Iris pigment epithelial cell (primary cell): ENCODE measurements around the gene POLN.

Experiments used
- DNase-seq: peaks from one replicate; pipeline ENCODE4 v3.0.0-alpha.2; 2011; ENCODE audit warnings: low read depth

Gene POLN

DNA sequence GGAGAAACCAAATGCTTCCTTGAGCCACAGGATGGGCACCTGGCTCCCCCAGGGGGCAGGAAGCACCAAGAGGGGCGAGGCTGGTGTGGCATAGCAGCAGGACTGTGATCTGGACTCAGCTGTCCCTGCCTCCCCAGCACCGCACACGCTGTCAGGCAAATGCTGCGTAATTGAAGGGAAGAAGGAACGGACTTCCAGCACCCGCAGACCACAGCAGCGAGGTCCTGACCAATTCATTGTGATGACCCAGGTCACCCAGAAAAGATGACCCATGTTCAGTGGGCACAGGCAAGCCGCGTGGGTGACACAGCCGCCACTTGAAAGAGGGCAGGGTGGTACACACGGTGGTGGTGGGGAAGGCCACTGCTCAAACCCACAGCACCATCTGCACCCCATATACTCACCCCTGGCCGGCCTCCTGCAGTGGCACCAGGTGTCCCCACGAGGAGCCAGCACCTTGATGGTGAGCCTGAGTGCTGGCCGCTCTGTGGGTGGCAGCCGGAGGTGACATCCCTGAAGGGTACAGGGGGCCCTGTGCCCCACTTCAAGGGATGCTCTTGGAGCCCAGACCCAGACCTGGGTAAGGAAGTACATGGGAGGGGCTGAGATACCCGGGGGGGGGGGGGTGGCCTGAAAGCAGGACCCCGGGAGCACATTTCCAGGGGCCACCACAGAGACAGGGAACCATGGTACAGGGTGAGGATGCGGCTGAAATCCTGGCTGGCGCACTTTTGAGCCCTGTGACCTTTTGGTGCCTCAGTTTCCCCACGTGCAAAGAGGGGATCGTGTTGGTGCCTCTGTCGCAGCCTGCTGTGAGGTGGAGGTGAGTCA lies 171.3 kb downstream of the POLN start:
- DNase-seq, result no peak

DNA sequence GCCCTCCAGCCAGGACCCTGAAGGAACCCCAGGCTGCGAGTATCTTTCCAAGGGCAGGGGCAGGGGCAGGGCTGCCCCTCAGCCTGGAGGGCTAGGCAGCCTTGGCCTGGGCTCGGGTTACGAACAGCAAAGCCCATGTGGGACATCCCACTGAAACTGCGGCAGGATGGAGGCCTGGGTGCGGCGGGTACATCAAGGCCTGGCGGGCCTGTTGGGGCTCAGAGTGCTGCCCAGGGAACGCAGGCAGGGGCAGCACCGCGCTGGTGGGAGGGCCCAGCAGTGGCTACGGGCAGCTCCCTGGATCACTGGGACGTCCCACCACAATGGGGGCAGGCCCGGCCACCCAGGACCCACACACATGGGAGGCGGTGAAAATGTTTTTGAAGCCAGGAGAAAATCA lies 171.9 kb downstream of the POLN start:
- no peak for DNase-seq

DNA sequence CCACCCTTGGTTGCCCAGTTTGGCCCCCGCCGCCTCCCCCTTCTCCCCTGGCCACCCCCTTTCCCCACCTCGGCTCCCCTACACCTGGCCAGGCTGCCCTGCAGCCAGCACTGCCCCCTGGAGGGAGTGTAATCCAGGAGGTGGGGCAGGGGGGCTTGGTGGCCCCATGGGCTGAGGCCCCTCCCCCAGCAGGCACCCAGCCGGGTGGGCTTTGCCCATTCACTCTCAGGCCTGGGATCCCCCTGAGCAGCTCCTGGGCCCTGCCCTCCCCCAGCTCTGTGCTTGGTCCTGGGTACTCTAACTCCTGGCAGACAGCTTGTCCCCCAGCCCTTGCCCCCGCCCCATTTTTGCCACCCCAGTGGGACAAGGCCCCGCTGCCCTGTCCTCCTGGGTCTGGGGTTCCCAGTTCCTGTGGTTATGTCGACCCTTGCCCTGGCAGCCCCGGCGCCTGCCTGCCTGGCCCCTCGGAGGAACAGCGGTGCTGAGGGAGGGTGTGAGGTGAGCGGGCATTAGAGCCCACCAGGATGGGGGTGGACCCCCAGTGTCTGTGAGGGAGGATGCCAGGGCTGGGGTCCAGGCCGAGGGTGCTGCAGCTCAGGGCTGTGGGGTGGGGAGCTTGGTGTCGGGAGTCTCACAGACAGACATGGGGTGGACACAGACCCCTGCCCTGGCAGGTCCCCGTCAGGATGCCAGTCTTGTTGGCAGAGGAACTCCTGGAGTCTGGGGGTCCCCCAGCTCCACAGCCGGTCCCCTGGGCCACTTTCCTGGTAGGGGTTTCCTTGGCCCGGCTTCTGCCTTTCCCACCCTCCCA lies 172.6 kb downstream of the POLN start:
- DNase-seq, result no peak

DNA sequence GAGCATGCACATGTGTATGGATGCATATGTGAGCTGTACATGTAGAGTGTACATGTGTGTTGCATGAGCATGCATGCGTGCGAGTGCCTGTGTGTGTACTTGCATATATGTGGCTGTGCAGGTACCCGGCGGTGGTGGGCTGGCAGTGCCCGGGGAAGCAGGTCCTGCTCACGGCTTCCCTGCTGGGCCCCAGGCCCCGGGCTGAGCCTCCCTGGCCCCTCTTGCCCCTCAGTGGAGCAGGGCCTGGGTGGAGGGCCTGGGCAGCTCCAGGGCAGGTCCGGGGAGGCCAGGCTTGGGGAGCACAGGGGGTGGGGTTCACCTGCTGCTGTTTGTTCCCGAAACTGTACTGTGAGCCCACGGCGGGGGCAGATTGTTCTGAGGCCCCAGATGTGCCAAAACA lies 173.4 kb downstream of the POLN start:
- DNase-seq, result no peak

DNA sequence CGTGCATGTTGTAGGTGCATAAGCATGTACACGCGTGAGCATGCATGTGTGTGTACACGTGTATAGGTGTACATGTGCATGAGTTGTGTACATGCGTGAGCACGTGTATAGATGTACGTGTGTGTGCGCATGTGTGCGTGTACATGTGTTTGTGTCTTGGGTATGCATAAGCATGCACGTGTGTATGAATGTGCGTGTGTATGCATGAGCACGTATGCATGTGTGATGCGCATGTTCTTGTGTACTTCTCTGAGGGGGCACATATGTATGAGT lies 173.8 kb downstream of the POLN start:
- DNase-seq, result no peak

DNA sequence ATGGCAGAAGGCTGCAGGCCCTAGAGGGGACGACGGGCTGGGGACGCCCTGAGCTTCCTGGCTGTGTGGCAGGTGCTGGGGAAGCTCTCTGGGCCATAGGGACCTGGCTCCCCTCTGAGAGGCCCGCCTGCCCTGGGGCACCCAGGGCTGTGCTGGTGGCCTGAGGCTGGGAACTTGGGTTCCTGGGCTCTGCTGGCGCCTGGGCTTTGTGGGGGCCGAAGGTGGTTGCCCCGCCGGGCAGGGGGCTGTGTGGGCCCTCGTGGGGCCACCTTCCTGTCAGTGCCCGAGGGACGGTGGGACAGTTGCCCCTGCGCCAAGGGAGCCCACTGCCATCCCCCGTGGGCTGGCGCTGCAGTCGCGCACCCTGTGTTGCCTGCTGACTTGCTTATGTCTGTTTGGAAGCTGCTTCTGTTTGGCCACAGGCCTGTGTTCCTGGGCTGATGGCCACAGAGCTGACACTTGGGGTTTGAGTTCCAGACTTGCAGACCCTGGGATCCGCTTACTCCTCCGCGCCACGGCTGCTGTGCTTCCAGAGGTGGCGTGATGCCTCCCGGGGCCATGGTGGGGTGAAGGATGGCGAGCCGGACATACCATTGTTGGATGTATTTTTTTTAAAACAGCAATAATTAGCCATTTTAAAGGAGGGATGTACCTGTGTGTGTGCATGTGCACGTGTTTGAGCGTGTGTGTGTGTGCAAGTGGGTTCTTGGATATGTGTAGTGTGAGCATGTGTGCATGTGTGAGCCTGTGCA lies 174.3 kb downstream of the POLN start:
- DNase-seq, result no peak

DNA sequence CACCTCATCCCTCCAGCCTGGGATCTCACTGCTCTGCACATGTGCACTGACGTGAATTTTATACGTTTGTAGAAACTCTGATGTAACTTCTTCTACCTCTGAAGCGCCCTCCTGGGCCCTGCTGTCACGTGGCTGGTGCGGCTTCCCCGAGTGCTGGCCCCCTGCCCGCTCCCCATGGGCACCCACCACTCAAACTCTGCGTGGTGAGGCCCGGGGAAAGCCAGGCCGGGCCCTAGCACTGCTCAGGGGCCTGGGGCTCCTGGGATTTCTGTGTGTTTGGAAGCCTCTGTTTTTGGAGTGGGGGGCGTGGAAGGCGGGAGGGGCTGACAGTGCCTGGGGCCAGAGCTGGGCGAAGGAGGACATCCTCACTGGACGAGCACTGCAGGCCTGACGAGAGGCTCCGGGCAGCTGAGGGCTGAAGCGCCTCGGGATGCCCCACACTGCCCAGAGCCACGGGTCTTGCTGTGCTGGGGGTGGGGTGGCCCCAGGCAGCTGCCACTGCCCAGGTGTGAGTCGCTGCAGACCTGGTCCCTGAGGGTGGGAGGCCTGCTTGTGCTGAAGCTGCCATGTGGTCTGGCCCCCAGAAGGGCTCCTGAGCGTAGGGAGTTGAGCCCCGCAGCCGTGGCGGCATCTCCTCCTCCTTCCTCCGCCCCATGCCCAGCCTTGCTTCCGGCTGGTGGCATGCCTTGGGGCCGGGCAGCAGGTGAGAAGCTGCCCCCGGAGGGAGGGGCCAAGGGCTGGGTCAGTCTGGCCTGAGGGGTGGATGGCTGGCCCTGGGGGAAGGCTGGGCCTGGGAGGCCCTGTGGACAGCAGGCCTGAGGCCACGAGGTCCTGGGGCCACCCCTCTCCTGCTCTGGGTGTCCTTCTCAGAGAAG lies 175.1 kb downstream of the POLN start:
- no peak for DNase-seq

DNA sequence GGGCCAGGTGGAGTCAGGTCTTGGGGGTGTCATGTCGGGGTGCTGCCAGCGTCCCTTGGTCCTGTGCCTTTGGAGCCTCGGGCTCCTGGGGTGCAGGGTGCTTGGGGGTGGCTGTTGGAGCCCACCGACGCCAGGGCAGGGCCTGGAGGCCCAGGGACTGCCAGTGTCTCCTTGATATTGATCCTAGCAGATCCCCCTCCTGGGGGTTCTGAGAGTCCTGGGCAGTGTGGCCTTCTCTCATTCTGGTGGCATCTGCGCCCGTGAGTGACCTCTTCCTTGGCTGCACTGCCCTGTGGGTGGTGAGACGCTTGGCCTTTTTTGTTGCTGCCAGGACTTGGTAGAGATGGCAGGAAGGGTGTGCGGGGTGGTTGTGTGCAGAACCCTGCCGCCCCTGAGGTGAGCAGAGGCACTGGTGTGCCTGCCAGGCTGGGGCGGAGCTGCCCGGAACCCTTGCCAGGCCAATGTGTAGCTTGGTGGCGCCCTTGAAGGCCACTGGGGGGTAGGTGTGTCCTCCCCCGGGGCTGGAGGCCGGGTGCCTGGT lies 175.8 kb downstream of the POLN start:
- DNase-seq, result no peak

DNA sequence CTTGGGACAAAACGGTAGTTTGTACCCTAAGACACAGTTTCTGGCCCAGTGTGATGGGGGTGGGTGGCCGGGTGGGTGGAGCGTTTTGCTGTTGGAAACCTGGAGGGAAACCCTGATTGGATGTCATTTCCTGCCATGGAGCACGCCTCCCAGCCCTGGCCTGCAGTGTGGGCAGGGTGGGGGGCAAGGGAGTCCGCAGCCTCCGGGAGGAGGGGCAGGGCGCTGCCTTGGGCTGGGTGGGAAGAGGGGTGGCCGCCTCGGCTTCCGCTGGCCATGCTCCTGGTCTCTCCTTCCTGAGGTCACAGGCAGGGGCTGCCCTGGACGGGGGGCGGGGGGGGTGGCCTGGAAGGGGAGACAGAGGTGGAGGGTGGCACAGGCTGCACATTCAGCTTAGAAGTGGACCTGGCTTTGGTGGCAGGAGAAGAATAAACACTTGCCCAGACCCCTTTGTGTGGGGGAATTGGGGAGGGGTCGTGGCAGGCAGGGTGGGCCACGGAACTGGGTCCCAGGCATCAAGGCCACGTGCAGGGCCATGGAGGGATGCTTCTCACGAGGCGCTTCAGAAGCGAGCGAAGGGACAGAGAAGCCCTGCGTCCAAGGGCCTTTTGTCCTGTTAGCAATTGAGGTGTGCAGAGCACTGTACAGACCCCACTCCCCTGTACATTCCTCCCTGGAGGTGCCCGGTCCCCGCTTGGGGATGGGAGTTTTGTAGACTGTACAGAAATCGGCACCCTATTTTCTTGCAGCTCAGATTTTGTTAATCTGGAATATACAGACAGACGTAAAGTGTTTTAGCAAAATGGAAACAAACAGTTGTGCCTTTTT lies 176.6 kb downstream of the POLN start:
- no peak for DNase-seq

DNA sequence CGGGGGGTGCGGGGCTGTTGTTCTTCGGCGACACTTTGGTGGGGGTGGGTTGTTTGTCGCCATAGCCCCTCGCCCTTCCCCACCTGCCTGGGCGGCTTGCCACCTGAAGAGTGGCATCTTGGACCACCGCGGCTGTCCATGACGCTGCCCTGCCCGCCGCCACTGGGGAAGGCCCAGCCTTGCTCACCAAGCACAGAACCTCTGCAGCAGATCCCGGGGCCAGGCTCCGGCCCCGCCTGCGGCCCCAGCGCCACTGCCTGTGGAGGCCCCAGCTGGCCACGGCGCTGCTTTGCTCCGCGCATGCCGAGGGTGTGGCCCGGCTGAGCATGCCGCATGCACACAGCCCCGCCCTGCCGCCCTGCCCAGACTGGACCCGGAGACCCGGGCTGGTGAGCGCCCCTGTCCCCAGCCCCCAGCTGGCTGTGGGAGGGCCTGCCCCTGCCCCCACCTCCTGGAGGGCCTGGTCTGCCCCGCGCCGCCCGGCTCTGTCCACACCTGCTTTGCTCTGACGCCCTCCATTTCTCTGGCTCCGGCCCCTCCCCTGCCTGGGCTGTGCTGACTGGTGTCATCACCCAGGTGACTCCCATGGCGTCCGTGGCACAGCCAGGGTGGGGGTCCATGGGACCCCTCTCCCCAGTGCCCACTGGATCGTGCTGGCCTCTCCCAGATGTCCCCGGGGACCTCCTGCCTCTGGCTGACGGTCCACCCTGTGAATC lies 177.5 kb downstream of the POLN start:
- no peak for DNase-seq

DNA sequence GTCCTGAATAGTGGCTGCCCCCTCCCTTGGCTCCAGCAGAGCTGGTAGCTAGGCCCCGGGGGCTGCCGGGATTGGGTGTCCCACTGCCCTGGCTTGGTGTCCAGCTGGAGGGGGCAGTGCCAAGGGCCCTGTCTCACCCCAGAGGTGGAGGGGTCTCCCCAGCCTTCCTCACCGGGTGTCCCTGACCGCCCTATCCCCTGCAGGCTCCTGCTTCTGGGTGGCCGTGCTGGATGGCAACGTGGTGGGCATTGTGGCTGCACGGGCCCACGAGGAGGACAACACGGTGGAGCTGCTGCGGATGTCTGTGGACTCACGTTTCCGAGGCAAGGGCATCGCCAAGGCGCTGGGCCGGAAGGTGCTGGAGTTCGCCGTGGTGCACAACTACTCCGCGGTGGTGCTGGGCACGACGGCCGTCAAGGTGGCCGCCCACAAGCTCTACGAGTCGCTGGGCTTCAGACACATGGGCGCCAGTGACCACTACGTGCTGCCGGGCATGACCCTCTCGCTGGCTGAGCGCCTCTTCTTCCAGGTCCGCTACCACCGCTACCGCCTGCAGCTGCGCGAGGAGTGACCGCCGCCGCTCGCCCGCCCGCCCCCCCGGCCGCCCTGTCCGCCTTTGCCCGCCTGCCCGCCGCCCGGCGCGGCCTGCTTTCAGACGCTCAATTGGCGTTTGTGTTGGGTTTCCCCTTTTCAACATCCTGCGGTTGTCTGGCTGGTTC lies 178.2 kb downstream of the POLN start:
- DNase-seq, result no peak

DNA sequence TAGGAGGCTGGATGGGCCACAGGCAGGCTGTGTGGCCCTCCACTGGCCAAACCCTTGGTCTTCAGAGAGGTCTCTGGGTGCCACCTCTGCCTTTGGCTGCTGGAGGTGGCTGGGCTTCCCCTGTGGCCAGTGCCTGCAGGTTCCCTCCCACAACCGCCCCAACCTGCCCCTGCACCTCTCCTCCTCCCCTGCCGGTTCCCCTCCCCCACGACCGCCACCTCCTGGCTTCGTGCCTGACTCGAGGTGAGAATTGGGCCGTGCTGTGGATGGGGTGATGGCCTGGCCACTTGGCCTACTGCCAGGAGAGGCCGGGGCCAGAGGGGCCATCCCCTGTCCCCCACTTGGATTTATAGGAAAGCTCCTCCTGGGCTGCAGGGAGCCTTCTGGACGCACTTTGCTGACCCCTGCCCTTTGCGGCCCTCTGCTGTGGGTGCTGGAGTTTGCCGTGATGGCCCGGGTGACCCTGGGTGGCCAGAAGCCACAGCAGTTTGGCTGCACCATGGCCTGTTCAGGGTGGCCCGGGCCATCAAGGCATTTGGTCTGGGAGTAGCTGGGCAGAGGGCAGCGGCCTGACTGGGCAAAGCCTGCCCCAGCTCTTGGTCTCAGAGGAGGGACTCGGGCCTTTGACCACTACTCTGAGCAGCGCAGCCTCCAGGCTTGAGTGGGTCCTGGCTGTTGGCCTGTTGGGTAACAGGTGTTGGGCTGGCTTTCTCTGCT lies 179.0 kb downstream of the POLN start:
- DNase-seq, result no peak

DNA sequence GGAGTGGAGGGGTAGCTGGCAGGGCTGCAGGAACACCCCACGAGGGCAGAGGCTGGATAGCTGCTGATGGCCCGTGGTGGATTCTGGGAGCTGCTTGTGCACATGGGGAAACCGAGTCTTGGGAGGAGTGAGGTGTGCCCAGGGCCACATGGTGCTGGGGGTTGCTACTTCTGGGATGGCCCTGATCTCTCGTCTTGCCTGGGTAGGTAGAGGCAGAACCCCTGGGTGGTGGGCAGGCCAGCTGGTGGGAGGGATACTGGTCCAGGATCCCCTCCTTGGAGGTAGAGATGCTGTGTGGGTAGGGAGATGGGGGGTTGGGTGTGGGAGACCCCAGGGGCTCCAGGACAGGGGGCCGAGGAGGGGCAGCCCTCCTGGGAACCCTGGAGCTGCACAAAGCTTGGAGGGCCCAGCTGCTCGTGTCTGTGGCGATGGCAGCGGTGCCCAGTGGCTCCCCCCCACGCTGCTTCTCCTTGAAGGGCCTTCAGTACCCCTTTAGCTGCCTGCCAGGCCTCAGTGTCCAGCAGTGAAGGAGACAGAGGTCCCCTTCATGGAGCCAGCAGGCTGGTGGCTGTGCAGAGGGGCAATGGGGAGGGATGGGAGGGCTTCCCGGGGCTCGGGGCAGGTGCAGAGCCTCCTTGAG lies 179.6 kb downstream of the POLN start:
- no peak for DNase-seq

DNA sequence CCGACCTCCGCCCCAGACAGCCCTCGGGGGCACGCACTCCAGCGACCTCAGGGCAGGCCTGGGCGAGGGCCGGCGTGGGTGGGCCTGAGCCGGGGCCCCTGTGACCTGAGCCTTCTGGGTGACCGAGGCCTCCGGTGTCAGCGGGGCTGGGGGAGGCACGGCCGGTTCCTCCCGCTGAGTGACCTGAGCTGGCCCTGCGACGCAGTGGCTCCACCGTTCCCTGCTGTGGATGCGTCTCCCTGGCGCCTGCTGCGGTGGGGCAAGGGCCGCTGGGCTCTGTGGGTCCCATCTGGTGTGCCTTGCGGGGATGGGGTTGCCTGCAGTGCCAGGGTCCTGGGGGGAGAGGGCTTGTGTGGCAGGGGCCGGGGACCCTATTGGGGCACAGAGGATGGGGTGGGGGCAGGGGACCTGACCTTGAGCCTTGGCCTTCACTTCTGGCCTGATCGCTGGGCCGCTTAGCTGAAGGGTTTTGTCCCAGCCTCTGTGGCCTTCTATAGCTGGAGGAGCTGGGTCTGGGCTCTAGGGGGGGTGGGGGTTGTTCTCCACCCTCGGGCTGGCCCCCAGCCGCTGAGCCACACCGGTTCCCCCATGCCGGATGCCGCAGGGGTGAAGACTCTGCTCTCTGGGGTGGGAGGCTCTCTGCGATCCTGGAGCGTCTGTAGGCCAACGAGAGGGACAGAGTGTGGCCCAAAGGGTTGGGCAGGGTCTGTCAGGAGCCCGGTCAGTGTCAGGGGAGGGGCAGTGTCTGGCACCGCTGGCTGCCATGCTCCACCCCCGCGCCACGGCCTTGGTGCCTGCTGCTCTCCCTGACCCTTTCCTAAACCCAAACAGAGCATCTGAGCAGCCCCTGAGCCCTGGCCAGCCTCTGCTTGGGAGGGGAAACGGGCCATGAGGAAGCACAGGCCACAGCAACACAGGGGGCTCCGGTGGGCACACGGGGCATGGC lies 180.5 kb downstream of the POLN start:
- no peak for DNase-seq

DNA sequence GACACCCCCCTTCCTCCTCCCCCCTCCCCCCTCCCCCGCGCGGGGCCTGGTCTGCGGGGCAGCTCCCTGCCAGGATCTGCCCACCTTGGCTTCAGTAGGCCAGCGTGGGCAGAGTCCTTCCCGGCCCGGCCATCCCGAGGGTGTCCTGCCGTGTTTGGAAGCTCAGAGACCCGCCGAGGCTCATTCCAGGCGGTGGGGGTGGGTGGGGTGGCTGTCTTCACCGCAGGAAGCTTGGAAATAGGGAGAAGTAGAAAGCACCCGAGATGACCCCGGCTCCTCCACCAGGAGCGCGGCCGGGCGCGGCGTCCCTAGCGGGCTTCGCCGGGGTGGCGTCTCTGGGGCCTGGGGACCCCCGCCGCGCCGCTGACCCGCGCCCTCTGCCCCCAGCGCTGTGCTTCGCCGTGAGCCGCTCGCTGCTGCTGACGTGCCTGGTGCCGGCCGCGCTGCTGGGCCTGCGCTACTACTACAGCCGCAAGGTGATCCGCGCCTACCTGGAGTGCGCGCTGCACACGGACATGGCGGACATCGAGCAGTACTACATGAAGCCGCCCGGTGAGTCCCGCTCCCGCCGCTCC lies 181.2 kb downstream of the POLN start:
- no peak for DNase-seq

DNA sequence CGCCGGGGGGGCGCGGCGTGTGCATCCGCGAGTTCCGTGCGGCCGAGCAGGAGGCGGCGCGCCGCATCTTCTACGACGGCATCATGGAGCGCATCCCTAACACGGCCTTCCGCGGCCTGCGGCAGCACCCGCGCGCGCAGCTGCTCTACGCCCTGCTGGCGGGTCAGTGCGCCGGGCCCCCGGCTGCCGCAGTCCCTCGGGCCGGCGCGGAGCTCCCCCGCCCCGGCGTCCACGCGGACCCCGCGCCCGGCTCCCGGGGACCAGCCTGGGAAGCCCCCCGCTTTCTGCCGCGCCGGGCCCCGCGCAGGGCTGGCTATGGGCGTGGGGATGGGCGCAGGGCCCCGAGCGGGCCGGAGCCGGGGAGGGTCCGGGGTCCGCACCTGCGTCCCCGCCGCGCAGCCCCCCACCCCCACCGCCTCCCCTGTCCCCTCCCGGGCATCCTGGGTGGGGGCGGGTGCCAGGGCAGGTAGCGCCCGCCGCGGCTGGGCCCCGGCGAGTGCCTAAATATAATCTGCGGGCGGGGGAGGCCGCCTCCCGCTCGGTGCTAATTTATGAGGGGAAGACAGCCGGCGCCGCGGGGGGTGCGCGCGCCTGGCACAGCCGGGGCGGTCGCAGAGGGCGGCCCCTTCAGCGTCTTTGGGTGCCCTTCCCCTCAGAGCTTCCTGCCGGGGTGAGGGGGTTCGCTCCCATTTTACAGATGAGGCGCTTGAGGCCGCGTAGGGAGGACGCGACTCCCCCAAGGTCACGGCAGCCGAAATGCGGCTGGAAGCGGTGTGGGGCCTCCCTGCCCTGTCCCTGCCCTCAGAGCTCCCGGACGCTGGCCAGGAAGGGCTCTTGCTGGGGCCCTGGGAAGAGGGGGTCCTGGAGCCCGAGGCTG lies 182.0 kb downstream of the POLN start:
- peak; percentile 12 for DNase-seq
